ENCODE results near the gene ATP1A3. TPM values are rescaled to one million over a fixed set of nuclear protein-coding genes. Genes with fewer than 3 reads are reported as not detected.

Gene ATP1A3
- total RNA-seq, 1 experiment from 2014 or later, result 4.0 TPM

DNA sequence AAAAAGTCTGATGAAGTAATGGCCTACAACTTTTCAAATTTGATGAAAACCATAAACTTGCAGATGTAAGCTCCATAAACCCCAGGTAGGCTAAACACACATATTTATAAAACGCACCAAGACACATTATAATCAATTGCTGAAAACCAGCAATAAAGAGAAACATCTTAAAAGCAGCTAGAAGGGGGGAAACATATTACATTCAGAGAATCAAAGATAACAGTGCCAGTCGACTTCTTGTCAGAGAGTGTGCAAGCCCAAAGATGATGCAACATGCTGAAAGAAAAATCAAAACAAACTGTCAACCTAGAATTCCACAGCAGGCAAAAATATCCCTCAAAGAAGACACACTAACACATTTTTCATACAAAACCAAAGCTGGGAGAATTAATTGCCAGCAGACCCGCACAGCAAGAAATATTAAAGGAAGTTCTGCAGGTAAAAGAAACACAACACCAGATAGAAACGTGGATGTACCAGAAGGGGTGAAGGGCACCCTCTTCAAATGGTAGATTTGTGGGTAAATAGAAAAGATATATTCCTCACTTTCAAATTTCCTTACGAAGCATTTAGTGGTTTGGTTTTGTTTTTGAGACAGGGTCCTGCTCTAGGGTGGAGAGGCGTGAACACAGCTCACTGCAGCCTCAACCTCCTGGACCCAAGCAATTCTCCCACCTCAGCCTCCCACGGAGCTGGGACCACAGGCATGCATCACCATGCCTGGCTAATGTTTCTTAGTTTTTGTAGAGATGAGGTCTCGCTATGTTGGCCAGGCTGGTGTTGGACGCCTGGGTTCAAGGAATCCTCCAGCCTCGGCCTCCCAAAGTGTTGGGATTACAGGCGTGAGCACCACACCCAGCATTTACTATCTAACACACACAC, 16.5 kb upstream of the ATP1A3 start:
- Histone ChIP-seq H3K4me1 (ENCODE audit: insufficient read depth, low read length) (no peaks in the 10 kb centered on the region), H3K9me3 (ENCODE audit: low read length) (no peaks in the 10 kb centered on the region), H3K27ac (ENCODE audit: low read length) (no peak overlapping the region), H3K36me3 (ENCODE audit: low read depth, low read length) (no peaks in the 10 kb centered on the region), H3K9me2 (replicated peaks; ENCODE audit: low read length) (no peaks in the 10 kb centered on the region), H3K27me3 (ENCODE audit: low read length) (no peaks in the 10 kb centered on the region), H4K20me1 (ENCODE audit: low read length) (no peaks in the 10 kb centered on the region), H3F3A (ENCODE audit: low read length, unreplicated experiment) (no peaks in the 10 kb centered on the region), H2AFZ (ENCODE audit: low read length) (no peak overlapping the region), H3K4me3 (ENCODE audit: low read length) (no peak overlapping the region), H3K9ac (ENCODE audit: low read length) (no peak overlapping the region), H3K79me2 (ENCODE audit: low read length) (no peaks in the 10 kb centered on the region), H3K4me2 (ENCODE audit: low read length) (no peak overlapping the region)
- no peak for TF ChIP-seq EZH2phosphoT487 (IDR thresholded peaks at IDR 0.05; ENCODE audit: borderline replicate concordance, low read length)
- TF ChIP-seq EZH2 (IDR thresholded peaks at IDR 0.05; ENCODE audit: low read length, unreplicated experiment), result no peak
- TF ChIP-seq, protein P1, sequence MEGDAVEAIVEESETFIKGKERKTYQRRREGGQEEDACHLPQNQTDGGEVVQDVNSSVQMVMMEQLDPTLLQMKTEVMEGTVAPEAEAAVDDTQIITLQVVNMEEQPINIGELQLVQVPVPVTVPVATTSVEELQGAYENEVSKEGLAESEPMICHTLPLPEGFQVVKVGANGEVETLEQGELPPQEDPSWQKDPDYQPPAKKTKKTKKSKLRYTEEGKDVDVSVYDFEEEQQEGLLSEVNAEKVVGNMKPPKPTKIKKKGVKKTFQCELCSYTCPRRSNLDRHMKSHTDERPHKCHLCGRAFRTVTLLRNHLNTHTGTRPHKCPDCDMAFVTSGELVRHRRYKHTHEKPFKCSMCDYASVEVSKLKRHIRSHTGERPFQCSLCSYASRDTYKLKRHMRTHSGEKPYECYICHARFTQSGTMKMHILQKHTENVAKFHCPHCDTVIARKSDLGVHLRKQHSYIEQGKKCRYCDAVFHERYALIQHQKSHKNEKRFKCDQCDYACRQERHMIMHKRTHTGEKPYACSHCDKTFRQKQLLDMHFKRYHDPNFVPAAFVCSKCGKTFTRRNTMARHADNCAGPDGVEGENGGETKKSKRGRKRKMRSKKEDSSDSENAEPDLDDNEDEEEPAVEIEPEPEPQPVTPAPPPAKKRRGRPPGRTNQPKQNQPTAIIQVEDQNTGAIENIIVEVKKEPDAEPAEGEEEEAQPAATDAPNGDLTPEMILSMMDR (conservative IDR thresholded peaks at IDR 0.05; ENCODE audit: low read depth, low read length), result no peak
- intact Hi-C loops (cut with micrococcal nuclease), result no loop called here
- no peak for DNase-seq
- POLR2A ChIA-PET (ENCODE audit: unreplicated experiment), result no interaction called here
- CTCF ChIA-PET, result no interaction called here
- TSS peak; percentile 39 for BruUV-seq (replicated peaks)
- no peak for ATAC-seq

DNA sequence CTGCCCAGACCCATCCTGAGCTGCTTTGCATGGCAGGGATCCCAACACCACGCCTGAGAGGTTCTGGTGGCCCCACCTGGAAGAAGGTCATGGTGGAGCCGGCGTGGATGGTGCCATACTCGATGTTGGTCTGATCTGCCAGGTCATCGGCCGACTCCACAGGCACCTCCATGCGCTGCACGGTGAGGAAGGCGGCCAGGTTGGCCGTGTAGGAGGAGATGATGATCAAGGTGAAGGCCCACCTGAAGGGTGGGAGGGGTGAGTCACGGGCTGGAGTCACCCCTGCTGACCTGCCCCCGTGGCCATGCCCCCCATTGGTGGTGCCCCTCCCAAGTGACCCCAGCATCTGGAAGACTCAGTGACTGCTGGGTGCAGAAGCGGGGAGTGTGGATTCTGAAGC, 12.5 kb upstream of the ATP1A3 start:
- no peak for ATAC-seq
- no peaks in the 10 kb centered on the region for H3K9me3 ChIP-seq (ENCODE audit: low read length)
- no peaks in the 10 kb centered on the region for H3K79me2 ChIP-seq (ENCODE audit: low read length)
- H3K9me2 ChIP-seq (replicated peaks; ENCODE audit: low read length), result no peaks in the 10 kb centered on the region
- H3F3A ChIP-seq (ENCODE audit: low read length, unreplicated experiment), result no peaks in the 10 kb centered on the region
- no peak for DNase-seq
- H3K36me3 ChIP-seq (ENCODE audit: low read depth, low read length), result no peaks in the 10 kb centered on the region
- intact Hi-C loops (cut with micrococcal nuclease), result no loop called here
- no peaks in the 10 kb centered on the region for H3K4me1 ChIP-seq (ENCODE audit: insufficient read depth, low read length)
- no peak overlapping the region for H3K27ac ChIP-seq (ENCODE audit: low read length)
- no TSS peak for BruUV-seq (replicated peaks)
- no peak for TF ChIP-seq EZH2phosphoT487 (IDR thresholded peaks at IDR 0.05; ENCODE audit: borderline replicate concordance, low read length)
- TF ChIP-seq EZH2 (IDR thresholded peaks at IDR 0.05; ENCODE audit: low read length, unreplicated experiment), result no peak
- TF ChIP-seq, protein P1 (conservative IDR thresholded peaks at IDR 0.05; ENCODE audit: low read depth, low read length), result no peak
- no peak overlapping the region for H3K4me3 ChIP-seq (ENCODE audit: low read length)
- H4K20me1 ChIP-seq (ENCODE audit: low read length), result no peaks in the 10 kb centered on the region
- ChIA-PET CTCF (no interaction called here), POLR2A (ENCODE audit: unreplicated experiment) (no interaction called here)
- no peak overlapping the region for H3K4me2 ChIP-seq (ENCODE audit: low read length)
- H3K9ac ChIP-seq (ENCODE audit: low read length), result no peak overlapping the region
- H3K27me3 ChIP-seq (ENCODE audit: low read length), result peaks cover 15% of the 10 kb centered on the region
- no peak overlapping the region for H2AFZ ChIP-seq (ENCODE audit: low read length)

DNA sequence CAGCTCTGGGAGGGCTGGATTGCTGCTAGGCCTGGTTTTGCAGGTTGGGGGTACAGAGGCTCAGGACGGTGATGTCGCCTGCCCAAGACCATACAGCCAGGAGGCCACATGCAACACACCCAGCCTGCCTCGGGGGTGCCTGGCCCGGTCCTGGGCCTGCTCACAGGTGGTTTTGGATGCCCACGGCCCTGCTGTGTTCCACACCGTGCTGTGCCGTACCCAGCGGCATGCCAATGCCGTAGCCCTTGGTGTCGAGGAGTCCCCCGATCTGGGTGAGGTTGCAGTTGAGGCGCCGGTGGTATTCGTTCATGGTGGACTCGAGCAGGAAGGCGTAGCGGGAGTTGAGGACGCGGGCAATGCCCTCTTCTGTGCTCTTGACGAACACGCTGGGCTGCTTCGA, 11.5 kb upstream of the ATP1A3 start:
- H3K9me2 ChIP-seq (replicated peaks; ENCODE audit: low read length), result no peaks in the 10 kb centered on the region
- no peaks in the 10 kb centered on the region for H4K20me1 ChIP-seq (ENCODE audit: low read length)
- H3K9ac ChIP-seq (ENCODE audit: low read length), result no peak overlapping the region
- no peak overlapping the region for H3K4me2 ChIP-seq (ENCODE audit: low read length)
- DNase-seq, result no peak
- POLR2A ChIA-PET (ENCODE audit: unreplicated experiment), result no interaction called here
- H3K4me3 ChIP-seq (ENCODE audit: low read length), result no peak overlapping the region
- H3K36me3 ChIP-seq (ENCODE audit: low read depth, low read length), result no peaks in the 10 kb centered on the region
- CTCF ChIA-PET, result no interaction called here
- peaks cover 22% of the 10 kb centered on the region for H3K27me3 ChIP-seq (ENCODE audit: low read length)
- no peaks in the 10 kb centered on the region for H3K4me1 ChIP-seq (ENCODE audit: insufficient read depth, low read length)
- no peaks in the 10 kb centered on the region for H3F3A ChIP-seq (ENCODE audit: low read length, unreplicated experiment)
- TF ChIP-seq, protein P1 (conservative IDR thresholded peaks at IDR 0.05; ENCODE audit: low read depth, low read length), result no peak
- H3K79me2 ChIP-seq (ENCODE audit: low read length), result no peaks in the 10 kb centered on the region
- ATAC-seq, result no peak
- H2AFZ ChIP-seq (ENCODE audit: low read length), result no peak overlapping the region
- no TSS peak for BruUV-seq (replicated peaks)
- no peaks in the 10 kb centered on the region for H3K9me3 ChIP-seq (ENCODE audit: low read length)
- intact Hi-C loops (cut with micrococcal nuclease), result no loop called here
- no peak overlapping the region for H3K27ac ChIP-seq (ENCODE audit: low read length)

Measured in PC-3 (cell line).